Measurements from ENCODE around the gene SQSTM1. TPM values are rescaled to one million over a fixed set of nuclear protein-coding genes. Genes with fewer than 3 reads are reported as not detected.

The SQSTM1 gene
- total and polyA plus RNA-seq, 7 donors = 168 to 443 (median 301) TPM

- Histone ChIP-seq H3K36me3 (peaks cover 17 to 82% (median 34%) of the 10 kb centered on the region in 4 donors), H3K9me3 (peaks cover 0 to 13% (median 4%) of the 10 kb centered on the region in 4 donors), H3K27me3 (no peaks in the 10 kb centered on the region), H3K27ac (no peak overlapping the region), H3K4me1 (no peaks in the 10 kb centered on the region), H3K4me3 (no peak overlapping the region)
- TF ChIP-seq POLR2A (IDR thresholded peaks at IDR 0.05) = no peak
- no peak for TF ChIP-seq EP300 (IDR thresholded peaks at IDR 0.05)
- TF ChIP-seq POLR2AphosphoS5 (IDR thresholded peaks at IDR 0.05) = no peak
- TF ChIP-seq CTCF (IDR thresholded peaks at IDR 0.05) = no peak
- DNase-seq = no peak
- intact Hi-C loops (cut with DNase I) = no loop called here
- WGBS, 2 donors = 93 to 96% methylated on average over 13 of the region's 13 CpGs
Observed at GRCh38 chr5:179879690-179880010, 58.9 kb downstream of the SQSTM1 start.

GRCh38 chr5:179880066-179880650 lies 59.5 kb downstream of the SQSTM1 start:
- H3K4me1 ChIP-seq = no peaks in the 10 kb centered on the region
- no peak for TF ChIP-seq EP300 (IDR thresholded peaks at IDR 0.05)
- no peak for TF ChIP-seq POLR2AphosphoS5 (IDR thresholded peaks at IDR 0.05)
- TF ChIP-seq POLR2A (IDR thresholded peaks at IDR 0.05) = no peak
- no peak for TF ChIP-seq CTCF (IDR thresholded peaks at IDR 0.05)
- intact Hi-C loops (cut with DNase I) = no loop called here
- no peak overlapping the region for H3K4me3 ChIP-seq
- H3K9me3 ChIP-seq = peaks cover 0 to 13% (median 4%) of the 10 kb centered on the region in 4 donors
- no peak overlapping the region for H3K27ac ChIP-seq
- 92% methylated on average over 12 of the region's 12 CpGs for whole genome bisulfite sequencing, 2 donors
- H3K27me3 ChIP-seq = no peaks in the 10 kb centered on the region
- no peak for DNase-seq
- H3K36me3 ChIP-seq = peaks cover 12 to 80% (median 33%) of the 10 kb centered on the region in 4 donors

- H3K36me3 ChIP-seq = peaks cover 4 to 71% (median 30%) of the 10 kb centered on the region in 4 donors
- no peaks in the 10 kb centered on the region for H3K27me3 ChIP-seq
- H3K4me1 ChIP-seq = peaks cover 0 to 6% (median 4%) of the 10 kb centered on the region in 4 donors
- intact Hi-C loops (cut with DNase I) = no loop called here
- H3K9me3 ChIP-seq = peaks cover 0 to 13% (median 4%) of the 10 kb centered on the region in 4 donors
- 91 to 94% methylated on average over 25 of the region's 25 CpGs for WGBS, 2 donors
- H3K4me3 ChIP-seq = no peak overlapping the region
- TF ChIP-seq CTCF (IDR thresholded peaks at IDR 0.05) (no peak), EP300 (IDR thresholded peaks at IDR 0.05) (no peak), POLR2AphosphoS5 (IDR thresholded peaks at IDR 0.05) (no peak), POLR2A (IDR thresholded peaks at IDR 0.05) (no peak)
- DNase-seq = no peak
- H3K27ac ChIP-seq = no peak overlapping the region
Observed at GRCh38 chr5:179880848-179881590, 60.3 kb downstream of the SQSTM1 start.

- TF ChIP-seq POLR2AphosphoS5 (IDR thresholded peaks at IDR 0.05) (no peak), POLR2A (IDR thresholded peaks at IDR 0.05) (no peak), EP300 (IDR thresholded peaks at IDR 0.05) (no peak), CTCF (IDR thresholded peaks at IDR 0.05) (no peak)
- intact Hi-C loops (cut with DNase I) = no loop called here
- no peak overlapping the region for H3K4me3 ChIP-seq
- peaks cover 0 to 11% (median 9%) of the 10 kb centered on the region in 4 donors for H3K4me1 ChIP-seq
- peaks cover 0 to 13% (median 4%) of the 10 kb centered on the region in 4 donors for H3K9me3 ChIP-seq
- H3K27me3 ChIP-seq = no peaks in the 10 kb centered on the region
- H3K27ac ChIP-seq = no peak overlapping the region
- DNase-seq = no peak
- H3K36me3 ChIP-seq = peaks cover 4 to 68% (median 32%) of the 10 kb centered on the region in 4 donors
- 90 to 97% methylated on average over 4 of the region's 4 CpGs for WGBS, 2 donors
Observed at GRCh38 chr5:179882338-179882737, 61.6 kb downstream of the SQSTM1 start.
